Astrocyte (in vitro differentiated cells and primary cell): ENCODE measurements around the gene PPA2.

Experiments used
- CTCF ChIP-seq: IDR thresholded peaks from 2 replicates; pipeline ENCODE4 v1.5.1; 2011; ENCODE audit warnings: low read depth, mild to moderate bottlenecking, inconsistent platforms, low read length, moderate library complexity; ENCODE audit not compliant: insufficient read depth
- EZH2 ChIP-seq: IDR thresholded peaks from 2 replicates; pipeline ENCODE4 v1.6.1; 2012; ENCODE audit warnings: mild to moderate bottlenecking, low read length, inconsistent platforms; ENCODE audit not compliant: insufficient read depth

- TF ChIP-seq CTCF (no peak), EZH2 (no peak)
These were observed 122.9 kb downstream of the PPA2 start for GRCh38 chr4:105350859-105351490.
